Coronary artery (tissue), 2 donors: ENCODE results near the gene COMMD1.
A peak's percentile ranks its signal among the peaks of the same experiment; 100 is the strongest.

Source experiments
- DNase-seq: peaks from one replicate; pipeline ENCODE4 v3.0.0-alpha.2; 2017; ENCODE audit warnings: low spot score
- H3K27ac ChIP-seq, 2 donors: fragments of 200-600 bp; sonication (generic); one replicate each; pipeline ENCODE4 v1.5.1; 2016 to 2019
- H3K4me3 ChIP-seq: fragments of 200-600 bp; sonication (generic); 2 replicates; pipeline ENCODE4 v1.5.1; 2016; ENCODE audit warnings: mild to moderate bottlenecking, moderate library complexity
- TF ChIP-seq, protein P1 (sequence below): fragments of 200-600 bp; sonication (generic); IDR thresholded peaks from one replicate; pipeline ENCODE4 v1.5.1; 2019; ENCODE audit warnings: antibody characterized with exemption

Gene COMMD1

DNA sequence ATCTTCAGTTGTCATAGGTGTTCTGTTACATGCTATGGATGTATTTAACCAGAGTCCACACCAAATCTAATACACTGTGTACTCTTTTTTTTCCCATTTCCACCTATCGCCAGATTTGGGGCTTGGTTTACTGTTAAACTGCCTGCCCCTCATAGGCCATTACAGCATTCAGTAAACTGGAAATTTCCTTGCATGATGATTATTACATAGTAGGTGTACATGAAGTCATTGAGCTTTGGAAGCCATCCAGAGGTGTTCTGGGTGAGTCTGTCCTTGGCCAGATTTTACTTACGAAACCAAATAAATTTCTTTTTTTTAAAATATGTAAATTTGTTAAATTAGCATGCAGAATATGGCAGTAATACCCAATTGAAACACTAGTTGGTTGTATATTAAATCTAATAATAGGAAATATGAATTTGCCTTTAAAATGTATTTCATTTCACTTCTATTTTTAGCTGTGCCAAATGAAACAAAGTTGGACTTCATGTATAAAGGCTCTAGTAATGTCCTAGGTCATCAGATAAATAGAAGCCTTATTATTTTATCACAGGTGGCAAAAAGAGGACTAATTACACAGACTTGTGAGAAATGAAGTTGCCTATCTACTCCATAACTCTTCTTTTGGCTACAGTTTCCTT lies 60.7 kb downstream of the COMMD1 start:
- H3K27ac ChIP-seq: no peak overlapping the region
- no peak overlapping the region for H3K4me3 ChIP-seq
- TF ChIP-seq, protein P1, sequence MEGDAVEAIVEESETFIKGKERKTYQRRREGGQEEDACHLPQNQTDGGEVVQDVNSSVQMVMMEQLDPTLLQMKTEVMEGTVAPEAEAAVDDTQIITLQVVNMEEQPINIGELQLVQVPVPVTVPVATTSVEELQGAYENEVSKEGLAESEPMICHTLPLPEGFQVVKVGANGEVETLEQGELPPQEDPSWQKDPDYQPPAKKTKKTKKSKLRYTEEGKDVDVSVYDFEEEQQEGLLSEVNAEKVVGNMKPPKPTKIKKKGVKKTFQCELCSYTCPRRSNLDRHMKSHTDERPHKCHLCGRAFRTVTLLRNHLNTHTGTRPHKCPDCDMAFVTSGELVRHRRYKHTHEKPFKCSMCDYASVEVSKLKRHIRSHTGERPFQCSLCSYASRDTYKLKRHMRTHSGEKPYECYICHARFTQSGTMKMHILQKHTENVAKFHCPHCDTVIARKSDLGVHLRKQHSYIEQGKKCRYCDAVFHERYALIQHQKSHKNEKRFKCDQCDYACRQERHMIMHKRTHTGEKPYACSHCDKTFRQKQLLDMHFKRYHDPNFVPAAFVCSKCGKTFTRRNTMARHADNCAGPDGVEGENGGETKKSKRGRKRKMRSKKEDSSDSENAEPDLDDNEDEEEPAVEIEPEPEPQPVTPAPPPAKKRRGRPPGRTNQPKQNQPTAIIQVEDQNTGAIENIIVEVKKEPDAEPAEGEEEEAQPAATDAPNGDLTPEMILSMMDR: no peak
- no peak for DNase-seq

DNA sequence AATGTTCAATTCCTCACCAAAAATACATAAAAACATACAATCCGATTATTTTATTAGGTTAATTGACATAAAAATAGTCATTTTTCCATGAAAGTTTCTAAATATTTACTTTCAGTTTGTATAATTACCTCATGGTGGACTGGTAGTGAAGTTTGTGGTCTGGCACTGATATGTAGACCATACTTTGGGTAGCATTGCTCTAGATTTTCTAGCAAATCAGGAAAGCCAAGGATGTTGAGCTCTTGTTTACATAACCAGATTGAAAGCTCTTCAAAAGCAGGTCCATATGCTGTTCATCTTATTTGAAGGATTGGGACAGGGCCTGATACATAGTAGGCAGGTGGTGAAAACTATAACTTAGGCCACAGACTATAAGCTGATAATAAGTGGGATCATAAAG lies 61.8 kb downstream of the COMMD1 start:
- peak overlapping the region; percentile 17 to 67 for H3K27ac ChIP-seq
- H3K4me3 ChIP-seq: peak overlapping the region; percentile 18
- DNase-seq: no peak
- TF ChIP-seq, protein P1: no peak

DNA sequence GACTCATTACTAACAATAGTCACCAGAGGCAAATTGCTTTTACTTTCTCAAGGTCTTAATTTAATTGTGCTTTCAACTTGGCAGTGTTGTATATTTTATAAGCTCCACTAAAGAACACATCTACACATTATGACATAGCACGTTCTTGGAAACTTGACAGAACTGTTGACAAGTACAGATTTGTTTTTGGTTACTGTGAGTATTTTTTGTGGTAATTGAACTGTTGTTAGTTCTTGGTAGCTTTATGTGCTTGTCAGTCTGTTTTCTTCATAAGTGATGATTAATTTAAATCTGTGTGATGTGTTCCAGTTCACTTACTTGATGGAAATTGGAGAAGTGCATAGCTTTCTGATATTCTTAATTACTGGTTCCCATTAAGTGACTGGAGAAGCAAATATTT lies 63.9 kb downstream of the COMMD1 start:
- H3K27ac ChIP-seq: peak overlapping the region in 1 of 2 donors; percentile 2

DNA sequence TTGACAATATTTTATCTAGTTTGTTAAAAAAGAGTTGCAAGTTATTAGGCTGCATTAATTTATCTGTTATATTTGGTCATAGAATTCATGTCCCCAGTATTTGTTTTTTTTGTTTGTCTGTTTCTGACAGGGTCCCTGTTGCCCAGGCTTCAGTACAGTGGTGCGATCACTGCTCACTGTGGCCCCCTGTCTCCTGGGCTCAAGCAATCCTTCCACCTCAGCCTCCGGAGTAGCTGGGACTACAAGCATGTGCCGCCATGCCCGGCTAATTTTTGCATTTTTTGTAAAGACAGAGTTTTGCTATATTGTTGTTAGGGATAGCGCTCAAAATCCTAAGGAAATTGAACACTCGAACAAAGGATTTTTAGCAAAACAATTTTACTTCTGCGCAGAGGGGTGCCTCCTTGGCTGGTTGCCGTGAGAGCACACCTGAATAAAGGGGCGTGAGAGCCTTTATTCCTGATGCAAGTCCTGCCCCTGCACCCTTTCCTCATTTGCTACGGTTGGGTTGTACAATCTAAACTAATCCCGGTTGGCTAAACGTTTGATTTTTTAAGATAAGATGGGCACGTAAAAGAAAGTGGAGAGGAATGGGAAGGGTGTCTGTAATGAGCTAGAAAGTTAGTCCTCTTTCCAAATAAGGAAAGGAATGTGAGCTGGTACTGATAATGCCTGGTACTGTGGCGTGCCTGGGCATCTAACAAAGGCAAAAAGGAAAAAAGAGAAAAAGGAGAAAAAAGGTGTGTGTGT lies 65.5 kb downstream of the COMMD1 start:
- no peak for DNase-seq
- Histone ChIP-seq H3K27ac (peak overlapping the region; percentile 60 to 74), H3K4me3 (peak overlapping the region; percentile 58)
- TF ChIP-seq, protein P1: no peak

More for the DNA sequence above, 63.9 kb downstream of the COMMD1 start:
- no peak overlapping the region for H3K4me3 ChIP-seq
- TF ChIP-seq, protein P1: no peak
- DNase-seq: no peak

DNA sequence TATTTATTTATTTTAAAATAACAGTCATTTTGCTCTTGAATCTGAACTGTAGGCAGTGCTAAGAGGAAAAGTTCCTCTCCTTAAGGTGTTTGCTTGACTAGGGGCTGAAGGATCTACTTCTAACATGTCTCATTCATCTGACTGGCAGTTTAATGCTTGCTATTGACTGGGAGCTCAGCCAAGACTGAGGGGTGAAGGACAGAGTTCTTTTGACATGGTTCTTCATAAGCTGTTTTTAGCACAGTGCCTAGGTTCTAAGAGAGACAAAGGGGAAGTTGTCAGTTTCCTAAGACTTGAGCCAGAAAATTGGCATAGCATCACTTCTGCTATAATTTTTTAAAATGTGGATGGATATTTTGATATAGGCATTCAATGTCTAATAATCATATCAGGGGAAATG lies 73.0 kb downstream of the COMMD1 start:
- no peak for DNase-seq
- TF ChIP-seq, protein P1: no peak
- no peak overlapping the region for H3K27ac ChIP-seq
- H3K4me3 ChIP-seq: no peak overlapping the region

DNA sequence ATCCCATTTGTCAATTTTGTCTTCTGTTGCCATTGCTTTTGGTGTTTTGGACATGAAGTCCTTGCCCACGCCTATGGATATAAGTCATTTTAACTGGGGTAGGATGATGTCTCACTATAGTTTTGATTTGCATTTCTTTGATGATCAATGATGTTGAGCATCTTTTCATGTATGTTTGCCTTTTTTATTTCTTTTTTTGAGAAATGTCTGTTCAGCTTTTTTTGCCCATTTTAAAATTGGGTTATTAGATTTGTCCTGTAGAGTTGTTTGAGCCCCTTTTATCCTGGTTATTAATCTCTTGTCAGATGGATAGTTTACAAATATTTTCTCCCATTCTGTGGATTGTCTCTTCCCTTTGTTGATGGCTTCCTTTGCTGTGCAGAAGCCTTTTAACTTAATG lies 75.3 kb downstream of the COMMD1 start:
- no peak for DNase-seq
- TF ChIP-seq, protein P1: no peak
- Histone ChIP-seq H3K27ac (no peak overlapping the region), H3K4me3 (no peak overlapping the region)

DNA sequence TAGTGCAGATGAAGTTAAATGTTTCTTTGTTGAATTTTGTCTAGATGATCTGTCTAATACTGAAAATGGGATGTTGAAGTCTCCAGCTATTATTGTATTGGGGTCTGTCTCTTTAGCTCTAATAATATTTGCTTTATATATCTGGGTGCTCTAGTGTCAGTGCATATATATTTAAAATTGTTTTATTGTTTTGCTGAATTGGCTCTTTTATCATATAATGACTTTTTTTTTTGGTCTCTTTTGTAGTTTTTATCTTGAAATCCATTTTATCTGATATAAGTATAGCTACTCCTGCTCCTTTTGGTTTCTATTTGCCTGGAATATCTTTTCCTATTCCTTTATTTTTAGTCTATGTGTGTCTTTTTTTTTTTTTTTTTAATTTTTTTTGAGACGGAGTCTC lies 79.2 kb downstream of the COMMD1 start:
- no peak overlapping the region for H3K27ac ChIP-seq
- no peak for DNase-seq
- no peak overlapping the region for H3K4me3 ChIP-seq
- TF ChIP-seq, protein P1: no peak
